Stimulated activated CD4-positive, alpha-beta T cell treated with anti-CD3 and anti-CD28 coated beads, Interleukin-1b, Interleukin-23, amount 100 ng/mL, for 48 hours (primary cell): ENCODE measurements around the gene SAFB2.

Experiments
- DNase-seq: peaks from one replicate; pipeline ENCODE4 v3.0.0-alpha.2; 2020

Gene SAFB2

GRCh38 chr19:5578097-5578846, 44.3 kb downstream of the SAFB2 start:
- peak; percentile 65 for DNase-seq

GRCh38 chr19:5575590-5575989, 47.0 kb downstream of the SAFB2 start:
- DNase-seq = no peak

- no peak for DNase-seq
These were observed 49.9 kb downstream of the SAFB2 start for GRCh38 chr19:5572556-5573286.

GRCh38 chr19:5571777-5572176, 50.8 kb downstream of the SAFB2 start:
- DNase-seq = no peak

- no peak for DNase-seq
These were observed 54.6 kb downstream of the SAFB2 start for GRCh38 chr19:5567970-5568407.

- no peak for DNase-seq
These were observed 55.1 kb downstream of the SAFB2 start, which contains the start of gene TINCR for GRCh38 chr19:5567360-5567969. Gene TINCR (minus strand): TSS chr19:5567953.

GRCh38 chr19:5564930-5565329, 57.6 kb downstream of the SAFB2 start:
- DNase-seq = no peak

- no peak for DNase-seq
These were observed 58.5 kb downstream of the SAFB2 start for GRCh38 chr19:5563935-5564612.

GRCh38 chr19:5563008-5563431, 59.6 kb downstream of the SAFB2 start:
- no peak for DNase-seq

GRCh38 chr19:5562280-5562679, 60.3 kb downstream of the SAFB2 start:
- DNase-seq = no peak

- DNase-seq = no peak
These were observed 61.0 kb downstream of the SAFB2 start for GRCh38 chr19:5561559-5561958.

- no peak for DNase-seq
These were observed 62.4 kb downstream of the SAFB2 start for GRCh38 chr19:5560156-5560555.

- no peak for DNase-seq
These were observed 62.8 kb downstream of the SAFB2 start for GRCh38 chr19:5559804-5560133.

- DNase-seq = no peak
These were observed 64.4 kb downstream of the SAFB2 start for GRCh38 chr19:5558101-5558621.

- no peak for DNase-seq
These were observed 64.9 kb downstream of the SAFB2 start for GRCh38 chr19:5557691-5558090.

GRCh38 chr19:5554828-5555227, 67.7 kb downstream of the SAFB2 start:
- DNase-seq = no peak

GRCh38 chr19:5553892-5554291, 68.7 kb downstream of the SAFB2 start:
- DNase-seq = no peak

- DNase-seq = peak; percentile 20
These were observed 74.7 kb downstream of the SAFB2 start for GRCh38 chr19:5547881-5548280.

- no peak for DNase-seq
These were observed 76.6 kb downstream of the SAFB2 start for GRCh38 chr19:5545984-5546383.

- DNase-seq = no peak
These were observed 77.5 kb downstream of the SAFB2 start for GRCh38 chr19:5545051-5545450.

- no peak for DNase-seq
These were observed 79.9 kb downstream of the SAFB2 start for GRCh38 chr19:5542665-5543064.

- no peak for DNase-seq
These were observed 81.1 kb downstream of the SAFB2 start for GRCh38 chr19:5541456-5541855.

GRCh38 chr19:5540208-5540607, 82.4 kb downstream of the SAFB2 start:
- DNase-seq = no peak
